DOHH2 (cell line): ENCODE results near the gene SHANK2.

Experiments used
- H3F3A ChIP-seq: fragments of 200-600 bp; sonication (generic), shearing (Covaris generic); 2 replicates; pipeline ENCODE4 v1.6.0; 2016; ENCODE audit warnings: antibody characterized with exemption, mild to moderate bottlenecking; ENCODE audit not compliant: control insufficient read depth, insufficient read depth
- H3K27ac ChIP-seq: fragments of 200-600 bp; sonication (generic); 2 replicates; pipeline ENCODE4 v1.5.1; 2014; ENCODE audit warnings: low read depth, mild to moderate bottlenecking, low read length, moderate library complexity
- H3K27me3 ChIP-seq: fragments of 200-600 bp; sonication (generic); 2 replicates; pipeline ENCODE4 v1.6.1; 2014; ENCODE audit warnings: mild to moderate bottlenecking, low read length, mixed read lengths; ENCODE audit not compliant: control insufficient read depth
- H3K36me3 ChIP-seq: fragments of 200-600 bp; sonication (generic); 2 replicates; pipeline ENCODE4 v1.6.1; 2014; ENCODE audit warnings: mild to moderate bottlenecking, low read length, moderate library complexity, mixed read lengths; ENCODE audit not compliant: control insufficient read depth
- H3K4me1 ChIP-seq: fragments of 200-600 bp; sonication (generic); 2 replicates; pipeline ENCODE4 v1.6.1; 2014; ENCODE audit warnings: mild to moderate bottlenecking, low read length, mixed read lengths; ENCODE audit not compliant: control insufficient read depth
- H3K4me2 ChIP-seq: fragments of 200-600 bp; sonication (generic); 2 replicates; pipeline ENCODE4 v1.6.0; 2014; ENCODE audit warnings: mild to moderate bottlenecking, low read length, moderate library complexity
- H3K4me3 ChIP-seq: fragments of 200-600 bp; sonication (generic); 2 replicates; pipeline ENCODE4 v1.5.1; 2014; ENCODE audit warnings: mild to moderate bottlenecking, low read length, mixed read lengths
- H3K79me2 ChIP-seq: fragments of 200-600 bp; sonication (generic); 2 replicates; pipeline ENCODE4 v1.6.1; 2014; ENCODE audit warnings: mild to moderate bottlenecking, low read length, mixed read lengths; ENCODE audit not compliant: control insufficient read depth
- H3K9me2 ChIP-seq: fragments of 200-600 bp; sonication (generic); replicated peaks from 2 replicates; pipeline ENCODE4 v1.6.1; 2014; ENCODE audit warnings: mild to moderate bottlenecking, low read length, mixed read lengths; ENCODE audit not compliant: control insufficient read depth
- H3K9me3 ChIP-seq: fragments of 200-600 bp; sonication (generic); 2 replicates; pipeline ENCODE4 v1.6.1; 2014; ENCODE audit warnings: antibody characterized with exemption, low read length, mixed read lengths; ENCODE audit not compliant: control insufficient read depth, insufficient read depth
- H4K20me1 ChIP-seq: fragments of 200-600 bp; sonication (generic); 2 replicates; pipeline ENCODE4 v1.6.0; 2014; ENCODE audit warnings: low read depth, mild to moderate bottlenecking, antibody characterized with exemption, low read length, moderate library complexity; ENCODE audit not compliant: control insufficient read depth, insufficient read depth
- CTCF ChIP-seq: fragments of 200-600 bp; sonication (generic); IDR thresholded peaks from one replicate; pipeline ENCODE4 v1.5.1; 2014; ENCODE audit warnings: antibody characterized with exemption, mild to moderate bottlenecking, low read depth, low read length; ENCODE audit not compliant: poor library complexity, severe bottlenecking
- EZH2phosphoT487 ChIP-seq: fragments of 200-600 bp; sonication (generic); IDR thresholded peaks from 2 replicates; pipeline ENCODE4 v1.6.1; 2017; ENCODE audit warnings: borderline replicate concordance, mild to moderate bottlenecking, antibody characterized with exemption, low read length, moderate library complexity, mixed read lengths

Gene SHANK2

GRCh38 chr11:71279916-71280645 lies 27.7 kb upstream of the SHANK2 start:
- Histone ChIP-seq H3K4me2 (no peak overlapping the region), H3K4me3 (no peak overlapping the region), H3K9me2 (no peaks in the 10 kb centered on the region), H3F3A (no peaks in the 10 kb centered on the region), H3K27ac (no peak overlapping the region), H3K9me3 (no peaks in the 10 kb centered on the region), H3K4me1 (no peaks in the 10 kb centered on the region), H3K79me2 (no peaks in the 10 kb centered on the region), H4K20me1 (no peaks in the 10 kb centered on the region), H3K27me3 (no peaks in the 10 kb centered on the region), H3K36me3 (no peaks in the 10 kb centered on the region)
- TF ChIP-seq EZH2phosphoT487 = no peak
- TF ChIP-seq CTCF = no peak

- H3K4me3 ChIP-seq = no peak overlapping the region
- H3K27ac ChIP-seq = no peak overlapping the region
- H3K4me1 ChIP-seq = no peaks in the 10 kb centered on the region
- no peaks in the 10 kb centered on the region for H3K79me2 ChIP-seq
- H3K36me3 ChIP-seq = no peaks in the 10 kb centered on the region
- H3K9me2 ChIP-seq = no peaks in the 10 kb centered on the region
- peaks cover 11% of the 10 kb centered on the region for H3K9me3 ChIP-seq
- H3F3A ChIP-seq = no peaks in the 10 kb centered on the region
- TF ChIP-seq EZH2phosphoT487 (no peak), CTCF (no peak)
- H3K27me3 ChIP-seq = no peaks in the 10 kb centered on the region
- no peaks in the 10 kb centered on the region for H4K20me1 ChIP-seq
- no peak overlapping the region for H3K4me2 ChIP-seq
Measured at GRCh38 chr11:71272161-71272560, 19.8 kb upstream of the SHANK2 start.

GRCh38 chr11:71269603-71270511 lies 17.5 kb upstream of the SHANK2 start:
- Histone ChIP-seq H4K20me1 (no peaks in the 10 kb centered on the region), H3K27ac (no peak overlapping the region), H3K79me2 (no peaks in the 10 kb centered on the region), H3F3A (no peaks in the 10 kb centered on the region), H3K9me3 (peaks cover 11% of the 10 kb centered on the region), H3K4me1 (no peaks in the 10 kb centered on the region), H3K4me3 (no peak overlapping the region), H3K9me2 (no peaks in the 10 kb centered on the region), H3K36me3 (no peaks in the 10 kb centered on the region), H3K4me2 (no peak overlapping the region), H3K27me3 (no peaks in the 10 kb centered on the region)
- TF ChIP-seq EZH2phosphoT487 = no peak
